ENCODE measurements around the gene KPNA1.

DNA sequence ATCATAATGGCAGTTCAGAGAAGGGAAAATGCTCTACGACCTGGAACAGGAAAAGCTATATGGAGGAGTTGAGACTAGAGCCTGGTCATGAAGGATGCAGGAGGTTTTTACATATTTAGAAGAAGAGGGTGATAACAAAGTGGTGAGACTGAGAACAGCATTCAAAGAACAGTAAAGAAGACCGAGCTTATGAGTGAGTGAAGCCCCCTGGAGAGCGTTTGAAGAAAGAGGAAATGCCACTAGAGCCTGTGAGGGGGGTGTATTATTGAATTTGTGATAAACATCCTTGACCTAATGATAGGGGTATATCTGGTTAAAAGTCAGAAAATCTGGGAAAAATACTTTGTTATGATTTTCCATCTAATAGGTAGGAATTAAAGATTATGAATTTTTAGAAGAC, 45.2 kb upstream of the KPNA1 start:
- no peak for TF ChIP-seq SIN3A (IDR thresholded peaks at IDR 0.05; ENCODE audit: borderline replicate concordance, low read depth, low read length)
- TF ChIP-seq RAD21 (IDR thresholded peaks at IDR 0.05; ENCODE audit: low read length), result no peak
- TF ChIP-seq, protein P1, sequence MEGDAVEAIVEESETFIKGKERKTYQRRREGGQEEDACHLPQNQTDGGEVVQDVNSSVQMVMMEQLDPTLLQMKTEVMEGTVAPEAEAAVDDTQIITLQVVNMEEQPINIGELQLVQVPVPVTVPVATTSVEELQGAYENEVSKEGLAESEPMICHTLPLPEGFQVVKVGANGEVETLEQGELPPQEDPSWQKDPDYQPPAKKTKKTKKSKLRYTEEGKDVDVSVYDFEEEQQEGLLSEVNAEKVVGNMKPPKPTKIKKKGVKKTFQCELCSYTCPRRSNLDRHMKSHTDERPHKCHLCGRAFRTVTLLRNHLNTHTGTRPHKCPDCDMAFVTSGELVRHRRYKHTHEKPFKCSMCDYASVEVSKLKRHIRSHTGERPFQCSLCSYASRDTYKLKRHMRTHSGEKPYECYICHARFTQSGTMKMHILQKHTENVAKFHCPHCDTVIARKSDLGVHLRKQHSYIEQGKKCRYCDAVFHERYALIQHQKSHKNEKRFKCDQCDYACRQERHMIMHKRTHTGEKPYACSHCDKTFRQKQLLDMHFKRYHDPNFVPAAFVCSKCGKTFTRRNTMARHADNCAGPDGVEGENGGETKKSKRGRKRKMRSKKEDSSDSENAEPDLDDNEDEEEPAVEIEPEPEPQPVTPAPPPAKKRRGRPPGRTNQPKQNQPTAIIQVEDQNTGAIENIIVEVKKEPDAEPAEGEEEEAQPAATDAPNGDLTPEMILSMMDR (IDR thresholded peaks at IDR 0.05), result no peak
- no peak for TF ChIP-seq POLR2AphosphoS5 (IDR thresholded peaks at IDR 0.05; ENCODE audit: low read depth, low read length)
- no peak for TF ChIP-seq EZH2phosphoT487 (IDR thresholded peaks at IDR 0.05; ENCODE audit: borderline replicate concordance, low read depth)
- TF ChIP-seq, protein P2, sequence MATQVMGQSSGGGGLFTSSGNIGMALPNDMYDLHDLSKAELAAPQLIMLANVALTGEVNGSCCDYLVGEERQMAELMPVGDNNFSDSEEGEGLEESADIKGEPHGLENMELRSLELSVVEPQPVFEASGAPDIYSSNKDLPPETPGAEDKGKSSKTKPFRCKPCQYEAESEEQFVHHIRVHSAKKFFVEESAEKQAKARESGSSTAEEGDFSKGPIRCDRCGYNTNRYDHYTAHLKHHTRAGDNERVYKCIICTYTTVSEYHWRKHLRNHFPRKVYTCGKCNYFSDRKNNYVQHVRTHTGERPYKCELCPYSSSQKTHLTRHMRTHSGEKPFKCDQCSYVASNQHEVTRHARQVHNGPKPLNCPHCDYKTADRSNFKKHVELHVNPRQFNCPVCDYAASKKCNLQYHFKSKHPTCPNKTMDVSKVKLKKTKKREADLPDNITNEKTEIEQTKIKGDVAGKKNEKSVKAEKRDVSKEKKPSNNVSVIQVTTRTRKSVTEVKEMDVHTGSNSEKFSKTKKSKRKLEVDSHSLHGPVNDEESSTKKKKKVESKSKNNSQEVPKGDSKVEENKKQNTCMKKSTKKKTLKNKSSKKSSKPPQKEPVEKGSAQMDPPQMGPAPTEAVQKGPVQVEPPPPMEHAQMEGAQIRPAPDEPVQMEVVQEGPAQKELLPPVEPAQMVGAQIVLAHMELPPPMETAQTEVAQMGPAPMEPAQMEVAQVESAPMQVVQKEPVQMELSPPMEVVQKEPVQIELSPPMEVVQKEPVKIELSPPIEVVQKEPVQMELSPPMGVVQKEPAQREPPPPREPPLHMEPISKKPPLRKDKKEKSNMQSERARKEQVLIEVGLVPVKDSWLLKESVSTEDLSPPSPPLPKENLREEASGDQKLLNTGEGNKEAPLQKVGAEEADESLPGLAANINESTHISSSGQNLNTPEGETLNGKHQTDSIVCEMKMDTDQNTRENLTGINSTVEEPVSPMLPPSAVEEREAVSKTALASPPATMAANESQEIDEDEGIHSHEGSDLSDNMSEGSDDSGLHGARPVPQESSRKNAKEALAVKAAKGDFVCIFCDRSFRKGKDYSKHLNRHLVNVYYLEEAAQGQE (IDR thresholded peaks at IDR 0.05; ENCODE audit: low read depth, low read length), result no peak
- no peak for TF ChIP-seq GABPA (IDR thresholded peaks at IDR 0.05; ENCODE audit: low read depth)

All from SK-N-SH (cell line).